GM18517 (cell line): ENCODE data around the gene INPP4A.
"Not testable (repeated sequence)": the region's sequence is repeated elsewhere in the genome, so short reads cannot be mapped to it uniquely, and the experiment has no call there.

Source experiments
- ATAC-seq: cut with Tn5 transposase; IDR thresholded peaks from one replicate; pipeline ENCODE4 v1.9.1; 2021; ENCODE audit warnings: mild to moderate bottlenecking, moderate library complexity; ENCODE audit not compliant: unreplicated experiment

The INPP4A gene

GRCh38 chr2:98444436-98445176 lies at the start of gene INPP4A:
INPP4A (plus strand) TSS chr2:98444858; CDS start chr2:98520049, 75,191 bp downstream.
- peak; percentile 51 for ATAC-seq

GRCh38 chr2:98395977-98396376 lies 48.7 kb upstream of the INPP4A start:
- no peak for ATAC-seq

- no peak for ATAC-seq
These were observed 47.8 kb upstream of the INPP4A start for GRCh38 chr2:98396745-98397355.

- ATAC-seq, result no peak
These were observed 45.5 kb upstream of the INPP4A start for GRCh38 chr2:98399140-98399539.

GRCh38 chr2:98403878-98404277 lies 40.8 kb upstream of the INPP4A start:
- no peak for ATAC-seq

- ATAC-seq, result no peak
These were observed 40.0 kb upstream of the INPP4A start for GRCh38 chr2:98404556-98405250.

GRCh38 chr2:98405301-98405700 lies 39.4 kb upstream of the INPP4A start:
- no peak for ATAC-seq

GRCh38 chr2:98408155-98408554 lies 36.5 kb upstream of the INPP4A start:
- no peak for ATAC-seq

GRCh38 chr2:98412751-98413458 lies 31.8 kb upstream of the INPP4A start:
- peak; percentile 81 for ATAC-seq

GRCh38 chr2:98414246-98414645 lies 30.4 kb upstream of the INPP4A start:
- not testable (repeated sequence) for ATAC-seq

- ATAC-seq, result not testable (repeated sequence)
These were observed 28.9 kb upstream of the INPP4A start for GRCh38 chr2:98415719-98416248.

- ATAC-seq, result no peak
These were observed 28.1 kb upstream of the INPP4A start for GRCh38 chr2:98416383-98417159.

- no peak for ATAC-seq
These were observed 25.1 kb upstream of the INPP4A start for GRCh38 chr2:98419544-98419943.

- no peak for ATAC-seq
These were observed 24.5 kb upstream of the INPP4A start for GRCh38 chr2:98419977-98420725.

GRCh38 chr2:98422449-98422848 lies 22.2 kb upstream of the INPP4A start:
- no peak for ATAC-seq

GRCh38 chr2:98426771-98427170 lies 17.9 kb upstream of the INPP4A start:
- ATAC-seq, result no peak

GRCh38 chr2:98432145-98432544 lies 12.5 kb upstream of the INPP4A start:
- no peak for ATAC-seq

GRCh38 chr2:98433363-98433964 lies 11.2 kb upstream of the INPP4A start:
- no peak for ATAC-seq

GRCh38 chr2:98434492-98434891 lies 10.2 kb upstream of the INPP4A start:
- ATAC-seq, result no peak
